Naive thymus-derived CD8-positive, alpha-beta T cell (primary cell): ENCODE data around the gene ANKS1B. TPM values are rescaled to one million over a fixed set of nuclear protein-coding genes. Genes with fewer than 3 reads are reported as not detected.

Source experiments
- ATAC-seq, 2 donors: fragments of 150-1000 bp; cut with Tn5 transposase in 1 of 2; sonication (Bioruptor Pico), chemical (Tn5 transposase) in 1 of 2; 1 replicate in 1 of 2; 2 replicates in 1 of 2; pipeline ENCODE4 v1.10.0; 2021; ENCODE audit warnings: mild to moderate bottlenecking in 2 of 2, moderate library complexity in 2 of 2
- POLR2A ChIA-PET: fragments of 350-600 bp; sonication (Branson Sonifier 250); formaldehyde crosslinking; loops from one replicate; lab custom pipeline; 2021; ENCODE audit warnings: antibody characterized with exemption; lab: Charles Lee
- DNase-seq, 10 donors: peaks; one replicate each; pipeline versions ENCODE4 v3.0.0 to v3.0.0-alpha.2; 2020 to 2022
- H3K27ac Mint-ChIP-seq, 10 donors: one replicate each; pipeline ENCODE4 v1.8.0; 2020 to 2022; ENCODE audit warnings: mild to moderate bottlenecking in 10 of 10, mixed read lengths in 10 of 10, moderate library complexity in 4 of 10, inconsistent platforms in 1 of 10
- H3K27me3 Mint-ChIP-seq, 5 donors: one replicate each; pipeline ENCODE4 v1.8.0; 2021 to 2022; ENCODE audit warnings: mixed read lengths in 5 of 5
- H3K36me3 Mint-ChIP-seq, 3 donors: one replicate each; pipeline ENCODE4 v1.8.0; 2020 to 2022; ENCODE audit warnings: mixed read lengths in 3 of 3, mild to moderate bottlenecking in 2 of 3, inconsistent platforms in 1 of 3
- H3K4me1 Mint-ChIP-seq, 4 donors: one replicate each; pipeline ENCODE4 v1.8.0; 2021 to 2022; ENCODE audit warnings: mixed read lengths in 4 of 4
- H3K4me3 Mint-ChIP-seq, 10 donors: one replicate each; pipeline ENCODE4 v1.8.0; 2020 to 2022; ENCODE audit warnings: mild to moderate bottlenecking in 10 of 10, mixed read lengths in 10 of 10, moderate library complexity in 6 of 10, inconsistent platforms in 1 of 10
- H3K9me3 Mint-ChIP-seq, 9 donors: one replicate each; pipeline ENCODE4 v1.8.0; 2020 to 2022; ENCODE audit warnings: mixed read lengths in 9 of 9, mild to moderate bottlenecking in 3 of 9, inconsistent platforms in 1 of 9, moderate library complexity in 1 of 9
- polyA plus RNA-seq, 3 donors: library from polyadenylated mRNA; unstranded; fragments of 300-500 nt; fragmentation: Illumina TruSeq; gene quantifications; one replicate each; pipeline ENCODE4 v1.2.3, GENCODE V29; 2021
- total RNA-seq, 8 experiments: library from RNA in 2 of 8; stranded (reverse) in 2 of 8; gene quantifications; one replicate each; pipeline ENCODE4 v1.2.3 and lab custom pipeline; 2021 to 2026

The ANKS1B gene
- total and polyA plus RNA-seq, 5 experiments from 2014 or later: not detected

GRCh38 chr12:99108924-99109323 lies 875.8 kb downstream of the ANKS1B start:
- Mint-ChIP-seq H3K4me1 (no peaks in the 10 kb centered on the region), H3K27me3 (no peaks in the 10 kb centered on the region), H3K27ac (peak overlapping the region in 1 of 10 donors; percentile 19), H3K36me3 (no peaks in the 10 kb centered on the region), H3K4me3 (no peak overlapping the region), H3K9me3 (peaks cover 0 to 5% (median 0%) of the 10 kb centered on the region in 9 donors)
- no peak for DNase-seq
- POLR2A ChIA-PET: no interaction called here
- no peak for ATAC-seq

- H3K36me3 Mint-ChIP-seq: peaks cover 0 to 4% (median 0%) of the 10 kb centered on the region in 3 donors
- DNase-seq: no peak
- no peaks in the 10 kb centered on the region for H3K4me1 Mint-ChIP-seq
- no peak overlapping the region for H3K27ac Mint-ChIP-seq
- ATAC-seq: no peak
- POLR2A ChIA-PET: no interaction called here
- H3K27me3 Mint-ChIP-seq: peaks cover 0 to 18% (median 13%) of the 10 kb centered on the region in 5 donors
- H3K9me3 Mint-ChIP-seq: peaks cover 0 to 12% (median 0%) of the 10 kb centered on the region in 9 donors
- no peak overlapping the region for H3K4me3 Mint-ChIP-seq
Observed at GRCh38 chr12:99099786-99100185, 885.0 kb downstream of the ANKS1B start.

- peaks cover 0 to 24% (median 10%) of the 10 kb centered on the region in 5 donors for H3K27me3 Mint-ChIP-seq
- peaks cover 0 to 4% (median 0%) of the 10 kb centered on the region in 3 donors for H3K36me3 Mint-ChIP-seq
- H3K27ac Mint-ChIP-seq: no peak overlapping the region
- DNase-seq (no peak), ATAC-seq (no peak)
- no peaks in the 10 kb centered on the region for H3K4me1 Mint-ChIP-seq
- H3K9me3 Mint-ChIP-seq: peaks cover 0 to 21% (median 0%) of the 10 kb centered on the region in 9 donors
- H3K4me3 Mint-ChIP-seq: no peak overlapping the region
- POLR2A ChIA-PET: no interaction called here
Observed at GRCh38 chr12:99097171-99097570, 887.6 kb downstream of the ANKS1B start.

GRCh38 chr12:99093166-99093565 lies 891.6 kb downstream of the ANKS1B start:
- H3K9me3 Mint-ChIP-seq: peaks cover 0 to 10% (median 0%) of the 10 kb centered on the region in 9 donors
- no peaks in the 10 kb centered on the region for H3K4me1 Mint-ChIP-seq
- DNase-seq: no peak
- no peak overlapping the region for H3K27ac Mint-ChIP-seq
- H3K4me3 Mint-ChIP-seq: no peak overlapping the region
- POLR2A ChIA-PET: no interaction called here
- ATAC-seq: no peak
- no peaks in the 10 kb centered on the region for H3K36me3 Mint-ChIP-seq
- peaks cover 0 to 15% (median 0%) of the 10 kb centered on the region in 5 donors for H3K27me3 Mint-ChIP-seq

GRCh38 chr12:99092100-99092851 lies 892.5 kb downstream of the ANKS1B start:
- DNase-seq (no peak), ATAC-seq (no peak)
- Mint-ChIP-seq H3K27me3 (peaks cover 0 to 15% (median 0%) of the 10 kb centered on the region in 5 donors), H3K4me3 (no peak overlapping the region), H3K9me3 (peaks cover 0 to 10% (median 0%) of the 10 kb centered on the region in 9 donors), H3K36me3 (no peaks in the 10 kb centered on the region), H3K27ac (no peak overlapping the region), H3K4me1 (no peaks in the 10 kb centered on the region)
- POLR2A ChIA-PET: no interaction called here

- no peaks in the 10 kb centered on the region for H3K4me1 Mint-ChIP-seq
- H3K27ac Mint-ChIP-seq: no peak overlapping the region
- peaks cover 0 to 5% (median 2%) of the 10 kb centered on the region in 5 donors for H3K27me3 Mint-ChIP-seq
- H3K4me3 Mint-ChIP-seq: no peak overlapping the region
- H3K9me3 Mint-ChIP-seq: peaks cover 0 to 16% (median 0%) of the 10 kb centered on the region in 9 donors
- DNase-seq: no peak
- POLR2A ChIA-PET: no interaction called here
- no peak for ATAC-seq
- no peaks in the 10 kb centered on the region for H3K36me3 Mint-ChIP-seq
Observed at GRCh38 chr12:99087278-99087677, 897.5 kb downstream of the ANKS1B start.

GRCh38 chr12:99079811-99080210 lies 904.9 kb downstream of the ANKS1B start:
- peaks cover 0 to 7% (median 4%) of the 10 kb centered on the region in 5 donors for H3K27me3 Mint-ChIP-seq
- POLR2A ChIA-PET: no interaction called here
- peaks cover 0 to 16% (median 0%) of the 10 kb centered on the region in 9 donors for H3K9me3 Mint-ChIP-seq
- H3K4me3 Mint-ChIP-seq: no peak overlapping the region
- no peaks in the 10 kb centered on the region for H3K4me1 Mint-ChIP-seq
- DNase-seq: no peak
- ATAC-seq: no peak
- H3K36me3 Mint-ChIP-seq: no peaks in the 10 kb centered on the region
- no peak overlapping the region for H3K27ac Mint-ChIP-seq

GRCh38 chr12:99068993-99069747 lies 915.6 kb downstream of the ANKS1B start:
- H3K36me3 Mint-ChIP-seq: no peaks in the 10 kb centered on the region
- POLR2A ChIA-PET: no interaction called here
- no peak for ATAC-seq
- H3K27ac Mint-ChIP-seq: no peak overlapping the region
- no peak overlapping the region for H3K4me3 Mint-ChIP-seq
- no peaks in the 10 kb centered on the region for H3K4me1 Mint-ChIP-seq
- peaks cover 0 to 4% (median 1%) of the 10 kb centered on the region in 5 donors for H3K27me3 Mint-ChIP-seq
- no peak for DNase-seq
- H3K9me3 Mint-ChIP-seq: peaks cover 0 to 6% (median 0%) of the 10 kb centered on the region in 9 donors

- DNase-seq (no peak), ATAC-seq (no peak)
- H3K4me1 Mint-ChIP-seq: no peaks in the 10 kb centered on the region
- H3K36me3 Mint-ChIP-seq: no peaks in the 10 kb centered on the region
- POLR2A ChIA-PET: no interaction called here
- no peak overlapping the region for H3K4me3 Mint-ChIP-seq
- H3K9me3 Mint-ChIP-seq: peaks cover 0 to 6% (median 0%) of the 10 kb centered on the region in 9 donors
- peaks cover 0 to 13% (median 3%) of the 10 kb centered on the region in 5 donors for H3K27me3 Mint-ChIP-seq
- H3K27ac Mint-ChIP-seq: no peak overlapping the region
Observed at GRCh38 chr12:99067171-99067785, 917.5 kb downstream of the ANKS1B start.

GRCh38 chr12:99066726-99067125 lies 918.0 kb downstream of the ANKS1B start:
- Mint-ChIP-seq H3K4me1 (no peaks in the 10 kb centered on the region), H3K27me3 (peaks cover 0 to 17% (median 4%) of the 10 kb centered on the region in 5 donors), H3K9me3 (peaks cover 0 to 6% (median 0%) of the 10 kb centered on the region in 9 donors), H3K27ac (no peak overlapping the region), H3K36me3 (no peaks in the 10 kb centered on the region), H3K4me3 (no peak overlapping the region)
- ATAC-seq (no peak), DNase-seq (no peak)
- POLR2A ChIA-PET: no interaction called here

- no peaks in the 10 kb centered on the region for H3K36me3 Mint-ChIP-seq
- no peaks in the 10 kb centered on the region for H3K4me1 Mint-ChIP-seq
Observed at GRCh38 chr12:99063182-99063581, 921.6 kb downstream of the ANKS1B start.

GRCh38 chr12:99059824-99060511 lies 924.8 kb downstream of the ANKS1B start:
- ATAC-seq (no peak), DNase-seq (no peak)
- no peak overlapping the region for H3K27ac Mint-ChIP-seq
- no peaks in the 10 kb centered on the region for H3K36me3 Mint-ChIP-seq
- no peak overlapping the region for H3K4me3 Mint-ChIP-seq
- H3K9me3 Mint-ChIP-seq: peaks cover 0 to 1% (median 0%) of the 10 kb centered on the region in 9 donors
- H3K27me3 Mint-ChIP-seq: peaks cover 0 to 17% (median 4%) of the 10 kb centered on the region in 5 donors
- H3K4me1 Mint-ChIP-seq: no peaks in the 10 kb centered on the region
- POLR2A ChIA-PET: no interaction called here

More at GRCh38 chr12:99063182-99063581, 921.6 kb downstream of the ANKS1B start:
- Mint-ChIP-seq H3K27ac (no peak overlapping the region), H3K27me3 (peaks cover 0 to 17% (median 5%) of the 10 kb centered on the region in 5 donors), H3K9me3 (peaks cover 0 to 6% (median 0%) of the 10 kb centered on the region in 9 donors), H3K4me3 (no peak overlapping the region)
- ATAC-seq (no peak), DNase-seq (no peak)
- POLR2A ChIA-PET: no interaction called here
